Stimulated activated CD4-positive, alpha-beta T cell treated with anti-CD3 and anti-CD28 coated beads, Interleukin-1b, Interleukin-23, amount 100 ng/mL, for 1 hour (primary cell): ENCODE measurements around the gene C2CD4B.

ENCODE experiments used
- DNase-seq, 2 donors: peaks; one replicate each; pipeline ENCODE4 v3.0.0-alpha.2; 2020; ENCODE audit warnings: low read depth in 2 of 2

The C2CD4B gene, protein sequence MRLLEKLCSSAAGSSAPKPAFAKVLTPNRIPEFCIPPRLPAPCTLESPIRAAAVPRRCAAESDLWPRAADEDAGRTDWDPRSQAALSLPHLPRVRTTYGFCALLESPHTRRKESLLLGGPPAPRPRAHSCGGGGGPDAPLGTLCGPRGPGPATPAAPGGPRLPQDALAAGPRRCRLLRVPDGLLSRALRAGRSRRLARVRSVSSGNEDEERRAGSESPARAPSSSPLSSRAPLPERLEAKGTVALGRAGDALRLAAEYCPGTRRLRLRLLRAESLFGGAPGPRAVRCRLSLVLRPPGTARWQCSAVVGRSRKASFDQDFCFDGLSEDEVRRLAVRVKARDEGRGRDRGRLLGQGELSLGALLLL

DNA sequence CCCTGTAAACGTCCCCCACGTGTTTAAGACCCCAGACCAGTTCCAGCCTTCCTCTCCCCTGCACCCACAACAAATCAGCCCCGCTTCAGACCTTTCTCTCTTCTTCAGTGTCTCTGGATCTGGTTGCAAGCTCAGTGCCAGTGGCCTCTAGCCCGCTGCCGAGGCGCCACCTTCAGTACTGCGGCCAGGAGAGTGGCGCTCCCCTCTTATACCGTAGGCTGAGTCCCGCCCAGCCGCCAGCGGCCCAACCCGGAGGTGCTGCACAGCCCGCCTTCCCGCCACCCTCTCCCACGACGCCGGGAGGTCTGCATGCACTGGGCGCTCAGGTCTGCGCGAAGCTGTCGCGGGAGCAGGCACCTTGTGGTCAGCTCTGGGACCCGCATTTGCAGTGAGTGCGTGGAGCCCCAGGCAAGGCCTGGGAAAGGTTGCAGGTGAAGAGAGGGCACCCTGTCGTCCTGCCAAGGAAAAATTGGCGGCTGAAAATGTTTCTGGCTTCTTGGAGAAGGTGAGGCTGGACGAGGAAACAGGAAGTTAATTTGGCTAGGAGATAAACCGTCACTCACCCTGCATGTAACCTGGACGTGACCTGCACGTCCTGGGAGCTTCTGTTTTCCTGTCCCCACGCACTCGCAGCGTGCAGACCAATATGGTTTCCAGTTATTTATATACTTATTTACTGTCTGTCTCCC is at the start of gene C2CD4B:
Gene C2CD4B (minus strand): TSS at position 182 of the 689 bp plus-strand sequence. CDS start 301 bp downstream, outside the sequence.
- DNase-seq = no peak

DNA sequence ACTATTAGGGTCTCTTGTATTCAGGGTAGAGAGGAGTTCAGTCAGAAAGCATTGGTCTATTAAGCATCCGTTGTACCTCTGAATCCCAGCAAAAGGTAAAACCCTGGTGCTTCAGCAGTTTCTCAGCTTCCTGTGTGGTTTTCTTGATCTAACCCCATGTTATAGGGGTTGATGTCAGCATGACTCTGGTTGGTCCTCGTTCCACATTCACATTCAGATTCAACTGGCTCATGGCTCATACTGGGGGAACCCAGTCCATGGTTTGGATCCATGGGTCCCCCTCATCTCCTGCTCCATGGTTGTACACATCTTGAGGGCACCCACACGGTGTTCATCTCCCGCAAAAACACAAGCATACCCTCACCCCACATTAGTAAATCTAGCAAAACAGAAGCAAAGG is 47.7 kb upstream of the C2CD4B start:
- DNase-seq = no peak

DNA sequence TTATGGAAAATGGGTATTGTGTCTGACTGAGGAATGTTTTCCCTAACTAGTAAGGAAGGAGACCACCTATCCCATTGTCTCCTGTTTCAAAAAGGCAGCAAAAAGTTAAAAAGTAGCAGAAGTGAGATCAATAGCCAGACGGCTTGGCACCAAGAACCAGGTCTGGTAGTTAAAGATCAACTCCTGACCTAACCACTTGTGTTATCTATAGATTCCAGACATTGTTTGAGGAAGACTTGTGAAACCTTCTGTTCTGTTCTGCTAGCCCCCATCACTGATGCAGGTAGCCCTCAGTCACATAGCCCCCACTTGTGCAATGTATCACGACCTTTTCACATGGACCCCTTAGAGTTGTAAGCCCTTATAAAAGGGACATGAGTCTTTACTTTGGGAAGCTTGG is 46.3 kb upstream of the C2CD4B start:
- DNase-seq = no peak

DNA sequence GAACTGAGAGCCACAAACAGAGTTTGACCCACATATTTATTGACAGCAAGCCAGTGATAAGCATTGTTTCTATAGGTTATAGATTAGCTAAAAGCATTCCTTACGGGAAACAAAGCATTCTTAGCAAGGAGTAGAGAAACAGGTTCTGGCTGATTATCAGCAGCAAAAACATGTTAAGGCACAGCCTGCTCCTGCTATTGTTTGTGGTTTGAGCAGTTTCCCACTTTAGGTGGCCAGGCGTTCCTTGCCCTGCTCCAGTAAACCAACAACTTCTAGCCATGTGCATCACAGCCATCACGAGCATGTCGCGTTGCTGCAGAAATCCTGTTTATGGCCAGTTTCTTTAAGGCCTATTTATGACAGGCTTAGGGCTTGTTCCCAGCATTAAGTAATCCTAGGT is 44.7 kb upstream of the C2CD4B start:
- no peak for DNase-seq

DNA sequence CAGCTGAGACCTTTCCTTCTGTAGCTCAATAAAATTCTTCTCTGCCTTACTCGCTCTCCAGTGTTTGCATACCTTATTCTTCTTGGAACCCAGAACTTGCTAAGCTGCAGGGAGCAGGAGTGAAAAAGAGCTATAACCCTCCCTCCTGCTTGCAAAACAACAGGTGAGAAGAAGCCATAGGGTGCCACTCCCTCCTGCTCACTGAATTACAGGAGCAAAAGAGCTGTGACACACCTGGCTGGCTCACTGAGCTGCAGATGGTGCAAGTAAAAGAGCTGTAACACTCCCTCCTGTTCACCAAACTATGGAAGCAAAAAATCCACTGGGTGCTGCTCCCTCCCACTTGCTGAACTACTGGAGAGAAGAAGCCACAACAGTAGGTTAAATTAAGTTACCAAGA is 44.2 kb upstream of the C2CD4B start:
- no peak for DNase-seq

DNA sequence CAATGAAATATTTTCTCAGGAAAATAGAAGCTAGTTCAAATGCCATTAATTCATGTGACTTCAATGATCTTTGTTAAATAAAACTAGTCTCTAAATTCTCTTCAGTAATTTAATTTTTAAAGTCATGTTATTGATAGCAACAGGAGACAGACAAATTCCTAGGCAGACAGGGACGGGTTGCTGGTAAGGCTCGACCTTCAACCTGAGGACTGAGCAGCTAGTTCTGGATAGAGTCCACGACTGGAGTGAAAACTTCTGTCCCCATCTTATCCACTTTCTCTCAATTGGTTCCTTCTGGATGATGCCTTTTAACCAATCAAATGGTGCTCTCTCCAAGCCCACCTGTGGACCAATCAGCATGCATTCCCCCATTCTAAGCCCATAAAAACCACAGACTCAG is 43.8 kb upstream of the C2CD4B start:
- no peak for DNase-seq

DNA sequence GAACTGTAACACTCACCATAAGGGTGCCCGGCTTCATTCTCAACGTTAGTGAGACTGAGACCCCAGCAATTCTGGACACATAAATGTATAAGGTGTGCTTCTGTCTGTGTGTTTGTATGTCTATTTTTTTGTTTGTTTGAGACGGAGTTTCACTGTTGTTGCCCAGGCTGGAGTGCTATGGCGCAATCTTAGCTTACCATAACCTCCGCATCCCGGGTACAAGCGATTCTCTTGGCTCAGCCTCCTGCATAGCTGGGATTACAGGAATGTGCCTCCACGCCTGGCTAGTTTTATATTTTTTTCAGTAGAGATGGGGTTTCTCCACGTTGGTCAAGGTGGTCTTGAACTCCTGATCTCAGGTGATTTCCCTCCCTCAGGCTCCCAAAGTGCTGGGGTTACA is 43.3 kb upstream of the C2CD4B start:
- no peak for DNase-seq

DNA sequence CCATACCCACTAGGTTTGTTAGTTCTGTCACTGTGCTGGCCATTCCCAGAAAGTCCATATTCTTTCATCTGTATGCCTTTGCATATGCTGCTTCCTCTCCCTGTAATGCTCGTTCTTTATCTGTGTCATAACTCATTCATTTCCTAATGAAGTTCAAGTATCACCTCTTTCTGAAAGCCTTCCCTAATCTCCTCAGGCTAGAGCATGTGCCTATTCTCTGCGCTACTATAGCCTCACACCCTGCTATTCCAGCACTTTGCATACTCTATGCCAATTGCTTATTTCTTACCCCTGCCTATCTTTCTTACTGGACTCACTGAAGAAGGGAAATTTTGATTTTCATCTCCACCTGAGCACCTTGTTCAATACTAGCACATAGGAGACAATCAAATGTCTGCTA is 25.6 kb upstream of the C2CD4B start:
- DNase-seq = no peak

DNA sequence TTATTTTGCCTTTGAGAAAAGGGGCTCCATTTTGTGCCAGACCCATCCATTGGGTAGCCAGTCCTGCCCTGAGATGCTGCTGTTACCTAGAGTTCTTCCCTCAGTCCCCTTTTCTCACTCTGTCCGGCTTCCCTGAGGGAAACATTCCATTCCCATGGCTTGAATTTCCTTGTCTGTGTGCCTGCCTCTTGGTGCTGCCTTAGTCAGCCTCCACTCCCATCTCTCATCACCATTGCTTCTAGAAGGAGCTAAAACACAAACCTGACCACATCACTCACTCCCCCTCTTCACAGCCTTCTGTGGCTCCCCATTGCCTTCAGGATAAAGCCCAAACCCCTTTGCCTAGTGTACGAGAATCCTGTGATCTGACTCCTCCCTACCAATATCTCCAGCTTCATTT is 25.2 kb upstream of the C2CD4B start:
- DNase-seq = no peak

DNA sequence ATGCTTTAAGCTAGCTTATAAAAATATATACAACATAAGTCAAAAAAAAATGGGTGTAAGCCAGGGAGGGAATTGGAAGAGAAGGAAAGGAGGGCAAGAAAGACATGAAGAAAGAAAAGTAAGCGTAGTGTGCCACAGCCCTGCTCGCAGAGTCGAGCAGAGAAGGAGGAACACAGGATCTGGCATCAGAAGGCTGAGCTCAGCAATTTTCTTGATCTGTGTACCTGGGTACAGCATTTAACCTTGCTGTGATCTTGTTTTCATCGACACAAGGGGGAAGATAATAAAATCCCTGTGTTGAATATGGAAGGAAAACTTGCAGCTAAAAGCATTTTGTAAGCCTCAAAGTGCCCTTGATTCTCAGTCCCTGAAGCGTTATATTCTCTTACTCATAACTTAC is 23.7 kb upstream of the C2CD4B start:
- no peak for DNase-seq

DNA sequence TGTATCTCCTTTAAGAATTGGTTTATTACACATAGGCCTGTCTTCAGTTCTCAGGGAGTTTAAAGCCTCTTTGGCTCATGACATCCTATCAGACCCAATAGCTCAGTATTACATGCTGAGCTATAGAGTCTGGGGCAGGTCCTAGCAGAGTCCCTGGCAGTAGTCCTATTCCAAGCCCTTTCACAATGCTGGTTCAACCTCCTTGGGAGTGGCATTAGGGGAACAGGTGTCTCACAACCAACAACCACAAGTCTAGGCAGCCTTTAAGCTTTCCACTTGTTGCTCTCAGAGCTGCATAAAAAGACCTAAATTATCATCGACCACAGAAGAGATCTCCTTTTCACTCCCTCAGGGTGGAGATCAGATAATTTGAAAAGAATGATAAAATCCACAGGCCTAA is 22.8 kb upstream of the C2CD4B start:
- no peak for DNase-seq

DNA sequence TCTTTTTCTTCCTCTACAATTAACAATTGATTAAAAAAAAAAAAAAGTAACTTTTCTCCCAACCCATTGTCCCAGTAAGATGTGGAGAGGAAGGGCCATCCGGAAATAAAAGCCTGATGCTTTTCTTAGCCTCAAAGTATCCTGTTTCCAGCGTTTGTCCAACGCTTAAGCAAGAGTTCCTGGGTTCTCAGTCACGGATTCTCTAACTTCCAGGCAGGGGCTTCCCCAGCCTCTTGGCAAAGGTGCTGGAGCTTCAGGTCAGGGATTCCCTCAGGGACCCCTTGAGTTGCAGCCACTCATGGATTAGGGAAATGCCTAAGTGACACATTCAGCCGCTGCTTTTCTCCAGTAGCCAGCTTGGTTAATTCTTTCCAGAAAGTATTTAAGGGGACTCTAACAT is 22.3 kb upstream of the C2CD4B start:
- DNase-seq = no peak

DNA sequence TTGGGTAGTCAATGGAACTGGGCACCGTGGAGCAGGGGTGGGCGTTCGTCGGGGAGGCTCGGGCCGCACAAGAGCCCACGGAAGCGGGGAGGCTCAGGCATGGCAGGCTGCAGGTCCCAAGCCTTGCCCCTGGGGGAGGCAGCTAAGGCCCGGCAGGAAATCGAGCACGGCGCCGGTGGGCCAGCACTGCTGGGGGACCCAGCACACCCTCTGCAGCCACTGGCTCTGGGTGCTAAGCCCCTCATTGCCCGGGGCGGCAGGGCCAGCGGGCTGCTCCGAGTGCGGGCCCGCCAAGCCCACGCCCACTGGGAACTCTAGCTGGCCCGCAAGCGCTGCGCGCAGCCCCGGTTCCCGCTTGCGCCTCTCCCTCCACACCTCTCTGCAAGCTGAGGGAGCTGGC is 21.5 kb upstream of the C2CD4B start:
- DNase-seq = no peak

DNA sequence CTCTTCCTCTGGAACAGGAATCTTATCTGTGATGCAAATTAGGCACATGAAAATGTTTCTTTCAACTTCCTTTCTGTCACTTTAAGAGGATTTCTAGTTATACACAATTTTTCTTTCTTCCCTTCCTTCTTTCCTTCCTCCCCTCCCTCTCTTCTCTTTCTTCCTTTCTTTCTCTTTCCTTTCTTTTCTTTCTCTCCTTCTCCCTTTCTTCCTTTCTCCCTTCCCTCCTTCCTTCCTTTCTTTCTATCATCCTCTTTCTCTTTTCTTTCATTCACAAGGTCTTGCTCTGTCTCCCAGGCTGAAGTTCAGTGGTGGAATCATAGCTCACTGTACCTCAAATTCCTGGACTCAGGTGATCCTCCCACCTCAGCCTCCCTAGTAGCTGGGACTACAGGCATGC is 18.0 kb upstream of the C2CD4B start:
- DNase-seq = no peak

DNA sequence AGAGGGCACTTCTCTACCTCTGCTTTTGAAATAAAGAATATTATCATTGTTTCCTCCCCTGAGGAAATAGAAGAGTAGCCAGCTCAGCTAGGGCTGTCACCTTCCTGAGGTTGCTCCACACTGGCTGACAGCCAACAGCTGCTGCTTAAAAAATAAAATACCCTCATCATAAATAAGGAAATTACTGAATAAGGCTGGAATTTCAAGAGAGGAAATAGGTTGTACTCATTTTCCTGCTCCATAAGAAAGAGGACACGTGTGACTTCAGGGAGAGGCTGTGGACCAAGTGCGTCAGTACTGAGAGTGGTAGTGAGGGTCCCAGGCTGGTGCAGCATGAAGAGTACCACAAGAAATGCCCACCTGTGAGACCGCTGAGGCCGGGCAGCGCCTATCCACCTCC is 8.1 kb upstream of the C2CD4B start:
- no peak for DNase-seq

DNA sequence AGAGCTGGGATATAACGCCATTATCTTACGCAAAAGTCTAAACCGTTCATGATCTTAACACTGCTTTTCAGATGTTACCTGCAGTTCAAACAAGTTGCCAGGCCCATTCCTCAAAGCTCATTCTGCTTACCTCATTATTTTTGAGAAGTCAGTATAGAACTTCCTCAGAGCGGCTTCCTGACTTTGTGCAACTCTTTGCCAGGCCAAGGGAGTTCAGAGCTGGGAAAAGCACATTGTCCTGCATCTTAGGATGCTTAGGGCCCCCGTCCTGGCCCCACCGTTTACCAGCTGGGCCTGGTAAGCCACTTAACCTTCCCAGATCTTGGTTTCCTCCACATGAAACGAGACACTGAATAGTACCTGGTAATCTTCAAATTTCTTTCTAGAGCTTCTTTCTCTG is 6.8 kb upstream of the C2CD4B start:
- no peak for DNase-seq

DNA sequence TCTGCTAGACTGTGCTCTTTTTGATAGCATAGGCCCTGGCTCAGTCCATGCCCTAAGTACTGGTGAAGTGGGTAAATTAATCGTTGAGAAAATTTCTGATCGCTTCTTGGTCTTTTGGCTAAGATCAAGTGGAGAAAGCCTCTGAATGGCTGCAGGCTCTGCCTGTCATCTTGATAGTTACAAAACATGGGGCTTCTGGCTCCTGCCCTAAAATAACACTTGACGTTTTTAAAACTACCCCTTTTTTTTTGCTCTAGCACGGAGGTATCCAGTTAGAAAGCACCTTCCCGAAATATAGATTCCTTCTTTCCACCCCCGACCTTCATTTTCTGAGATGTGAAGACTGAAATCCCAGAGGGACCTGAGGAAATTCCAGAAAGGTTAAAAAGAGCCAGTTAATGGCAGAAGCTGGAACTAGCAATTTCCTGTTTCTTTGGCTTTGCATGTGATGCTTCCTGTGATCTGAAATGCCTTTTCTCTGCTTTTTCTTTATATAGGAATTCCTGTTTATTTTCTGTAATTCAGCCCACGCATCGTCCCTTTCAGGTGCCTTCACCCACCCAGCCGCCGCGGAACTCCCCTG is 799 bp upstream of the C2CD4B start:
- no peak for DNase-seq

DNA sequence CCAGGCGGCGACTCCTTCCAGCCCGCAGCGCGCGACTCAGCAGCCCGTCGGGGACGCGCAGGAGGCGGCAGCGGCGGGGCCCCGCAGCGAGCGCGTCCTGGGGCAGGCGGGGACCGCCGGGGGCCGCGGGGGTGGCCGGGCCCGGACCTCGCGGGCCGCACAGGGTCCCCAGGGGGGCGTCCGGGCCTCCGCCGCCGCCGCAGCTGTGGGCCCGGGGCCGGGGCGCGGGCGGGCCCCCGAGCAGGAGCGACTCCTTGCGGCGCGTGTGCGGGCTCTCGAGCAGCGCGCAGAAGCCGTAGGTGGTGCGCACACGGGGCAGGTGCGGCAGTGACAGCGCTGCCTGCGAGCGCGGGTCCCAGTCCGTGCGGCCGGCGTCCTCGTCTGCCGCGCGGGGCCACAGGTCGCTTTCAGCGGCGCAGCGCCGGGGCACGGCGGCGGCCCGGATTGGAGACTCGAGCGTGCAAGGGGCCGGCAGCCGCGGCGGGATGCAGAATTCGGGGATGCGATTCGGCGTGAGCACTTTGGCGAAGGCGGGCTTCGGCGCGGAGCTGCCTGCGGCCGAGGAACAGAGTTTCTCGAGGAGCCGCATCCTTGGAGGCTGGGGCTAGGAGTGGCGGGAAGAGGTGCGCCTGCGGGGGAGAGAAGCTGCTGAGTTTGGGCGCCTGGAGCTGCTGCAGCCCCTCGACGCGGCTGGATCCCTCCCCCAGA is 535 bp downstream of the C2CD4B start:
- DNase-seq = no peak

DNA sequence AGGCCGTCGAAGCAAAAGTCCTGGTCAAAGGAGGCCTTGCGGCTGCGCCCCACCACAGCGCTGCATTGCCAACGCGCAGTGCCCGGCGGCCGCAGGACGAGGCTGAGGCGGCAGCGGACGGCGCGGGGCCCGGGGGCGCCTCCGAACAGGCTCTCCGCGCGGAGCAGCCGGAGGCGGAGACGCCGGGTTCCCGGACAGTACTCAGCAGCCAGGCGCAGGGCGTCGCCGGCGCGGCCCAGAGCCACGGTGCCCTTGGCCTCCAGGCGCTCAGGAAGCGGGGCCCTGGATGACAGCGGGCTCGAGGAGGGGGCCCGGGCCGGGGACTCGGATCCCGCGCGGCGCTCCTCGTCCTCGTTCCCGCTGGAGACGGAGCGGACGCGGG is 1.1 kb downstream of the C2CD4B start:
- DNase-seq = no peak

DNA sequence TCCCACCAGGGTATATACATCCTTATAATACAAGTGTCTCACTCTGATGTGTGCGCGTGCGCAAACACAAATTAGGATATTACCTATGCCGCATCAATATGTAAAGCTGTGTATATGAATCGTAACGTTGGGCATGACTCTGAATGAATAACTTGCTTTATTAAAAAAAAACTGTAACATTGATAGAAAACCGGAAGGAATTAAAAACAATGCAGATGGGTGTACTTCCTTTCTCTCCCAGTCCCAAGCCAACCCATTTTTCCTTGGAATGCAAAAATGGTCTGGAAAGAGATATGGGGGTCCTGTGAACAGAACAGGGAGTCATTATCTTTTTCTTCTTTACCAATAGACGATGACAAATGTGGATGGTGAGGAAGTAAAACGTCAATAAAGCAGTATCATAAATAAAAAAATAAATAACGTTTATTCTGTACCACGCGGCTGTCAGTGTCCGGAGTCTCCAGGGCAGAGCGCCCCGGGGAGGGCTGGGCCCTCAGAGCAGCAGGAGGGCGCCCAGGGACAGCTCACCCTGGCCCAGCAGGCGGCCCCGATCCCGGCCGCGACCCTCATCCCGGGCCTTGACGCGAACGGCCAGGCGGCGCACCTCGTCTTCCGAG is 1.6 kb downstream of the C2CD4B start:
- DNase-seq = no peak

DNA sequence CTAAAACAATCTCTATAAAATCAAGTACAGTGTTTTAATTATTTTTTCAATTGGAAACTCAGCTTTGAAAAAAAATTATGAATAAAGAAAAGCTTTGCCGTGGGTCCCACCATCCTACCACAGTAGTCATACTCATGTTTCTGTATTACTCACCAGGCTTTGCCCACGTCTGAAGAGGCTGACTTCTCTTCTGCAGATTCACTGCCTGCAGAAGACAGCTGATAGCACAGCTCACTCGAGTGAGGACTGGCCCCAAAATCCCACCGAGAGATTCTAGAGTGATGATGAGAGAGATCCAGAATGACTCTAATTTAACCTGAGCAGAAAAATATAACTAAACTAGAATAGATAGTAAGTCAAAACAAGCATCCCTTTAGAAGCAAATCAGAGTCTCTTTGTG is 11.9 kb downstream of the C2CD4B start:
- DNase-seq = no peak

DNA sequence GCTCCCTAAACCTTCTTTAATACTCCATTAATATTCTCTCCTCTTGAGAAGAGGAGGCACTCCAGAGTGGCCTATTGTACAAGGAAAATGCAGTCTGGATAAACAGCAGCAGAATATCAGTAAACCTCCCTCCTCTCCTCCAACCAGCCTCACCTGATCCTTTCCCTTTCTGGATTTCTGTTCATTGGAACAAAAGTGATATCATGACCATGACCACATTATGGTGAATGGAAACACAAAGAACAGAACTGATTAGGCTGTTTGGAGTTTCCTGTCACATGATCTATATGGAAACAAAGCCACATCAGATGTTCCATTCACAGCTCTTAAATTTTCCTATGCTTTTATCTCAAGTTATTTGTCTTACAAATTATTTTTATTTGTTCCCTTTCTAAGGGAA is 14.6 kb downstream of the C2CD4B start:
- DNase-seq = no peak
